H1 (cell line): Measurements from ENCODE around the gene BEST3.

Experiments
- HDAC2 ChIP-seq, 2 experiments: fragments of 300-600 bp in 1 of 2; sonication (generic) in 1 of 2; IDR thresholded peaks; 2 replicates each; pipeline ENCODE4 v1.6.1; 2011 to 2012; ENCODE audit warnings: low read depth in 2 of 2, low read length in 2 of 2, mild to moderate bottlenecking in 2 of 2, moderate library complexity in 2 of 2, borderline replicate concordance in 1 of 2, inconsistent platforms in 1 of 2
- POLR2A ChIP-seq, 2 experiments: IDR thresholded peaks; 1 replicate in 1 of 2; 2 replicates in 1 of 2; pipeline ENCODE4 v1.6.1; 2011; ENCODE audit warnings: low read depth in 2 of 2, low read length in 2 of 2, mild to moderate bottlenecking in 2 of 2; ENCODE audit errors: control extremely low read depth in 1 of 2
- POLR2AphosphoS5 ChIP-seq: IDR thresholded peaks from 2 replicates; pipeline ENCODE4 v1.6.1; 2011; ENCODE audit warnings: low read depth, low read length
- TF ChIP-seq, protein P1 (sequence below): IDR thresholded peaks from 2 replicates; pipeline ENCODE4 v1.6.1; 2012; ENCODE audit warnings: inconsistent platforms

DNA sequence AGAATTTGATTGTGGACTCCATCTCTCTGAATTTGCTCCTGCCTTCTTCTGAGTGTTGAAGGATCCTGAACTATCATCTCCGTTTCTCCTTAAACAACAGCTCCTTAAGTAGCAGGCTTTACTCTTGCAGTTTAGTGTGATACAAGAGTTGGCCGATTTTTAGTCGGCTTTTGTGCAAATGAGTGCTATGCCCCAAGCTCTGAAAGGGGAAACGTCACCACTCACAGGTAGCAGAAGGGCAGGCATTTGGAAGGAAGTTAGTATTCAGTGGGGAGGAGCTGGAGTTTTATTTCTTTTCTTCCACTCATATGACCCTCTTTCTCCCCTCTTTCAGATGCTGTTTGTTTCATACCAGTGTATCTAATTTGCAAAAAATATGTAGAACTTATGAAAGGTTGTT is 51.9 kb downstream of the BEST3 start:
- TF ChIP-seq HDAC2 (IDR thresholded peaks at IDR 0.05; ENCODE audit: borderline replicate concordance in 1 of 2, low read depth in 2 of 2, low read length in 2 of 2) (no peak), POLR2A (IDR thresholded peaks at IDR 0.05; ENCODE audit: control extremely low read depth in 1 of 2, low read depth in 2 of 2, low read length in 2 of 2) (no peak), POLR2AphosphoS5 (no peak)
- TF ChIP-seq, protein P1, sequence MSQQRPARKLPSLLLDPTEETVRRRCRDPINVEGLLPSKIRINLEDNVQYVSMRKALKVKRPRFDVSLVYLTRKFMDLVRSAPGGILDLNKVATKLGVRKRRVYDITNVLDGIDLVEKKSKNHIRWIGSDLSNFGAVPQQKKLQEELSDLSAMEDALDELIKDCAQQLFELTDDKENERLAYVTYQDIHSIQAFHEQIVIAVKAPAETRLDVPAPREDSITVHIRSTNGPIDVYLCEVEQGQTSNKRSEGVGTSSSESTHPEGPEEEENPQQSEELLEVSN = no peak
